Epithelial cell of proximal tubule (primary cell): ENCODE data around the gene HTR6. TPM values are rescaled to one million over a fixed set of nuclear protein-coding genes. Genes with fewer than 3 reads are reported as not detected.
A peak's percentile ranks its signal among the peaks of the same experiment; 100 is the strongest.

Experiments used
- DNase-seq: peaks from one replicate; pipeline ENCODE4 v3.0.0-alpha.2; 2011; ENCODE audit warnings: low read depth
- H3K4me3 ChIP-seq: 2 replicates; pipeline ENCODE4 v1.5.1; 2011; ENCODE audit warnings: low read depth, mild to moderate bottlenecking, low read length
- total RNA-seq: library from RNA; depleted of rRNA; stranded (reverse); fragments of >200 nt; gene quantifications from 2 replicates; pipeline ENCODE4 v1.2.3, GENCODE V29; 2015
- TF ChIP-seq, protein P1 (sequence below): conservative IDR thresholded peaks from 2 replicates; pipeline ENCODE4 v1.5.1; 2012; ENCODE audit warnings: low read depth, mild to moderate bottlenecking, low read length

HTR6 gene
- total RNA-seq, 1 donor from 2014 or later, result not detected

DNA sequence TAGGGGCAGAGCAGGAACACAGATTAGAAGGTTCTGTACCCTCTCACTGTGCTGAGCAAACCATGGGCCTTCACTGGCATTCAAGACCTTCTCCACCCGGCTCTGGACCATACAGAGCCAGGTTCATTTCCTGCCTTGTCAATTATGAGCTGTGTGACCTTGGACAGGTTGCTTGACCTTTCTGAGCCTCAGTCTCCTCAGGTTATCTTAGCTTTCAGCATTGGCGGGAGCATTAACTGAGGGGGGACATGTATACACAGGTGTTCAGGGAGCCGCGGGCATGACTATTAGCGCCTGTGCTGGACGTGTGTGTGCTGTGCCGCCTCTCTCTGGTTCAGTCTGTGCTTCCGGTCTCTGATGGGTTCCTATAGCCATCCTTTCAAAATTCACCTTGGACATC lies 32.1 kb downstream of the HTR6 start:
- TF ChIP-seq, protein P1, sequence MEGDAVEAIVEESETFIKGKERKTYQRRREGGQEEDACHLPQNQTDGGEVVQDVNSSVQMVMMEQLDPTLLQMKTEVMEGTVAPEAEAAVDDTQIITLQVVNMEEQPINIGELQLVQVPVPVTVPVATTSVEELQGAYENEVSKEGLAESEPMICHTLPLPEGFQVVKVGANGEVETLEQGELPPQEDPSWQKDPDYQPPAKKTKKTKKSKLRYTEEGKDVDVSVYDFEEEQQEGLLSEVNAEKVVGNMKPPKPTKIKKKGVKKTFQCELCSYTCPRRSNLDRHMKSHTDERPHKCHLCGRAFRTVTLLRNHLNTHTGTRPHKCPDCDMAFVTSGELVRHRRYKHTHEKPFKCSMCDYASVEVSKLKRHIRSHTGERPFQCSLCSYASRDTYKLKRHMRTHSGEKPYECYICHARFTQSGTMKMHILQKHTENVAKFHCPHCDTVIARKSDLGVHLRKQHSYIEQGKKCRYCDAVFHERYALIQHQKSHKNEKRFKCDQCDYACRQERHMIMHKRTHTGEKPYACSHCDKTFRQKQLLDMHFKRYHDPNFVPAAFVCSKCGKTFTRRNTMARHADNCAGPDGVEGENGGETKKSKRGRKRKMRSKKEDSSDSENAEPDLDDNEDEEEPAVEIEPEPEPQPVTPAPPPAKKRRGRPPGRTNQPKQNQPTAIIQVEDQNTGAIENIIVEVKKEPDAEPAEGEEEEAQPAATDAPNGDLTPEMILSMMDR, result no peak
- no peak overlapping the region for H3K4me3 ChIP-seq
- DNase-seq, result no peak

DNA sequence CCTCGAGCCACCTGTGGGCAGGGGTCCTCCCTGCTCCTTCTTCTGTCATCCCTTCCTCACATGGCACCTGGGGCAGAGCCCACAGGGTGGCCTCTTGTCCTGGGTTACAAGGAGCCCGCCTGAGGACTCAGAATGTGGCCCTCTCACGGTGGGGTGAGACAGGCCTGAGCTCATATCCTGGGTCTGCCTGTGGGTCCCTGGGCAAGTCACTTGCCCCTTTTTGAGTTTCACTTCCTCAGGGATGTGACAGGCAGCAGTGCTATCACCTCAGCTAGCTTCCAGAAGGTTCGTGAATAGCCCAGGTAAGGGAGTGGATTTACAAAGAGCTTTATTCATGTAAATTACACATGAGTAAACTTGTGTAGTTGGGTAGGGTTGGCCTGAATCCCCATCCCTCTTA lies 33.5 kb downstream of the HTR6 start:
- no peak for DNase-seq
- no peak overlapping the region for H3K4me3 ChIP-seq
- TF ChIP-seq, protein P1, result no peak

DNA sequence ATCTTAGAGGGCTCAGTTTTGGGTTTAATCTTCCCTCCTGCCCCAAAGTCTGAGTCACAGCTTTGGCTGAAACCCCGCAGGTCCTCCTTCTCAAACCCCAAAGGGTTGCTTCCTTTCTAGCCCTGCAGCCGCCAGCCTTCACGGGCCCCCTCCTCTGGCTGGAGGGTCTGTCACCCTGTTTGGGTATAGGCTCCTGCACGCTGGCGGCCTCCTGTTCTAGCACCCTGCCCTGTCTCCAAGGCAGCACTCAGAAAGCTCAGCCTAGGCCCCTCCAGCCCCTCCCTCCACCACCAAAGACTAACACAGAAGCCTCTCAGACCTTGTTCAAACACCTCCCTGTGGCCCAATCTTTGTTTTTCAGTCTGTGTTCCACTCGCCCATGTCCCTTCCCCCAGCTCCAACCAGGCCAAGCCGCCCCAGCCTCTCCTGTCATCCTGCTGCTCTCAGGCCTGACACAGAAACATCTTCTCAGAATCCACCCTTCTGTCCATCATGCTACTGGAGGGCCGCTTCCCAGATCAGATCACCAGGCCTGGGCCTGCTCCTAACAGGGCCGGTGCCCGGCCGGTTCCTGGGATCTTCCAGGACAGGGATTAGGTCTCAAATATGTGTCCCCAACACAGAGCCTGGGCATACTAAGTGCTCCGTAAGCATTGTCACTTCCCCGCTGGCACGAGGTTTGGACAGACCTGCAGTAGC lies 35.6 kb downstream of the HTR6 start:
- TF ChIP-seq, protein P1, result no peak
- no peak overlapping the region for H3K4me3 ChIP-seq
- DNase-seq, result no peak

DNA sequence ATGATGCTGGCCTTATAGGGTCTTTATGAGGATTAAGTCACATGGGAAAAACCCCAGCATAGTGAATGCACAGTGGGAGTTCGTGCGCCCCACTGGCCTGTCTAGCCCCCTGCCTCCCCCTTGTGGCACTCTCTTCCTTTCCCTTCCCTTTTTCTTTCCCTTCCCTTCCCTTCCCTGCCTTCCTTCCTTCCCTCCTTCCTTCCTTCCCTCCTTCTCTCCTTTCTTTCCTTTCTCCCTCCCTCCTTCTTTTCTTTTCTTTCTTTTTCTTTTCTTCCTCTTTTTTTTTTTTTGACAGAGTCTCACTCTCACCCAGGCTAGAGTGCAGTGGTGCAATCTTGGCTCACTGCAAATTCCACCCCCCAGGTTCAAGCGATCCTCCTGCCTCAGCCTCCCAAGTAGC lies 38.6 kb downstream of the HTR6 start:
- DNase-seq, result no peak
- TF ChIP-seq, protein P1, result no peak
- H3K4me3 ChIP-seq, result no peak overlapping the region

DNA sequence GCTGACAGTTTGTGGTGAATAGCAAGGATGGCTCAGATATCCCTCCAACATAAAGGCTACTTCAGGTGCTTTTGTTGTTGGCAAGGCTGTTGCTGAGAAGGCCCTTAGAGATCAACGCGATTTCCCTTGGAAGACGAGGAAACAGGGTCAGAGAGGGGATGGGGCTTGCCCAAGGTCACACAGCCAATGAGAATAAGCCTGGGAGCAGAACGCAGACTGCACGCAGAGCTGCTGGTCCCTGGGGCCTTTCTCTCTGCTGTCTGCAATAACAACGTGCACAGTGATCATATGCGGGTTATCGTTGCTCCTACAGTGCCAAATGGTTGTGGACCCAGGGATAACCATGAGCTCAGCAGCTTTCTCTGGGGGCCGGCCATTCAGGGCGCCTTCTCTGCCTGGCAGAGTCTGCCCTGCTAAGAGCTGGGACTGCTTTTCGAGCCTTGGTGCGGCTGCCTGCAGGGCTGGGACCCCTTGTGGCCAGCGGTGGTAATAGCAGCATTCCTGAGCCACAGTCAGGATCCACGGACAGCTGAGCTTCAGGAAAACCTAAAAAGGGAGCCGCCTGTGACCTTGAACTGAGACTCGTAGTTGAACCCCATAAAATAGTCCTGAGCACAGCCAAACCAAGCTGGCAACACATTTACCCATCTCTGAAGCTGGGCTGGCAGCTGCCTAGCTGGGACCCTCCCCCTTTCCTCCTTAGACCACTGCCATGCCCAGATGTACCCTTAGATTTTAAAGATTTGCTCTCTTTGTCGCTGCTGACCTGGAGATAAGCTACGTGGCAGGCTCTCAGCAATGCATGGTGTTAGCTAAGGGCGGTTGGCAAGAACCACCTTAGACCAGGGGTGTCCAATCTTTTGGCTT lies 39.8 kb downstream of the HTR6 start:
- DNase-seq, result no peak
- H3K4me3 ChIP-seq, result no peak overlapping the region
- TF ChIP-seq, protein P1, result peak; percentile 90

DNA sequence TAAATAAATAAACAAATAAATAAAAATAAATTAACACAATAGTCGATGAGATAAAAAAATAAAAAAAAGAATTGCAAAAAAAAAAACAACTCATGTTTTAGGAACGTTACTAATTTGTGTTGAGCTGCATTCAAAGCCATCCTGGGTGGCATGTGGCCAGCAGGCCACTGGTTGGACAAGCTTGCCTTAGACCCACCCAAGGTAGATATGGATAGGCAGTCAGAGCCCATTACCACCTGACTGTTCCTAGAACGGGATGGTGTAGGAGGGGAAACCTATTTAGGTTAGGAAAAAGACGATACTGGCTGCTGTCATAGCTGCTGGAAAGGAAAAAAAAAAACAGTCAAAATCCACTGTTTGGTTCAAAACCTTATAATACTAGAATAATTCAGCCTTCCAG lies 40.8 kb downstream of the HTR6 start:
- TF ChIP-seq, protein P1, result no peak
- no peak overlapping the region for H3K4me3 ChIP-seq
- no peak for DNase-seq
